ENCODE results near the gene HSPA9. TPM values are rescaled to one million over a fixed set of nuclear protein-coding genes. Genes with fewer than 3 reads are reported as not detected.

HSPA9 gene
- total and polyA plus RNA-seq, 10 of the 15 experiments (the other 5 are each of a cell fraction or from before 2014, with no cell fraction given), result 145 to 455 (median 343) TPM

GRCh38 chr5:138616508-138616907 is 41.3 kb upstream of the HSPA9 start (continued):
- TF ChIP-seq SREBF1 (IDR thresholded peaks at IDR 0.05; ENCODE audit: low read length) (no peak), MYC (IDR thresholded peaks at IDR 0.05; ENCODE audit: insufficient read depth, insufficient read length, insufficient replicate concordance, low read length, severe bottlenecking) (no peak), HDAC6 (IDR thresholded peaks at IDR 0.05; ENCODE audit: unreplicated experiment) (no peak), USF1 (IDR thresholded peaks at IDR 0.05; ENCODE audit: borderline replicate concordance, extremely low read length, insufficient read depth, low read depth, low read length) (no peak), JUND (IDR thresholded peaks at IDR 0.05; ENCODE audit: low read depth, low read length) (no peak)
- TF ChIP-seq, protein P1, sequence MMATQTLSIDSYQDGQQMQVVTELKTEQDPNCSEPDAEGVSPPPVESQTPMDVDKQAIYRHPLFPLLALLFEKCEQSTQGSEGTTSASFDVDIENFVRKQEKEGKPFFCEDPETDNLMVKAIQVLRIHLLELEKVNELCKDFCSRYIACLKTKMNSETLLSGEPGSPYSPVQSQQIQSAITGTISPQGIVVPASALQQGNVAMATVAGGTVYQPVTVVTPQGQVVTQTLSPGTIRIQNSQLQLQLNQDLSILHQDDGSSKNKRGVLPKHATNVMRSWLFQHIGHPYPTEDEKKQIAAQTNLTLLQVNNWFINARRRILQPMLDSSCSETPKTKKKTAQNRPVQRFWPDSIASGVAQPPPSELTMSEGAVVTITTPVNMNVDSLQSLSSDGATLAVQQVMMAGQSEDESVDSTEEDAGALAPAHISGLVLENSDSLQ (IDR thresholded peaks at IDR 0.05), result no peak
- TF ChIP-seq, protein P2, sequence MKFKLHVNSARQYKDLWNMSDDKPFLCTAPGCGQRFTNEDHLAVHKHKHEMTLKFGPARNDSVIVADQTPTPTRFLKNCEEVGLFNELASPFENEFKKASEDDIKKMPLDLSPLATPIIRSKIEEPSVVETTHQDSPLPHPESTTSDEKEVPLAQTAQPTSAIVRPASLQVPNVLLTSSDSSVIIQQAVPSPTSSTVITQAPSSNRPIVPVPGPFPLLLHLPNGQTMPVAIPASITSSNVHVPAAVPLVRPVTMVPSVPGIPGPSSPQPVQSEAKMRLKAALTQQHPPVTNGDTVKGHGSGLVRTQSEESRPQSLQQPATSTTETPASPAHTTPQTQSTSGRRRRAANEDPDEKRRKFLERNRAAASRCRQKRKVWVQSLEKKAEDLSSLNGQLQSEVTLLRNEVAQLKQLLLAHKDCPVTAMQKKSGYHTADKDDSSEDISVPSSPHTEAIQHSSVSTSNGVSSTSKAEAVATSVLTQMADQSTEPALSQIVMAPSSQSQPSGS (IDR thresholded peaks at IDR 0.05; ENCODE audit: low read length), result no peak

GRCh38 chr5:138615461-138615860 is 40.3 kb upstream of the HSPA9 start:
- DNase-seq (ENCODE audit: low read depth, low spot score), result no peak
- ChIA-PET CTCF (interaction anchor here (0.8 to 1.5 kb wide), 4 partner anchors 10 to 36 kb away, joined by 3 to 5 read pairs (median 4); no protein-coding TSS in a partner anchor), SMC1A (ENCODE audit: uncharacterized antibody, unreplicated experiment) (interaction anchor here (2.1 kb wide), 1 partner anchor 11 kb away, joined by 8 read pairs; no protein-coding TSS in a partner anchor), POLR2A (interaction anchor here (0.8 kb wide), 1 partner anchor 11 kb away, joined by 5 read pairs; no protein-coding TSS in a partner anchor), RAD21 (ENCODE audit: unreplicated experiment) (interaction anchor here (0.6 kb wide), 1 partner anchor 956 kb away, joined by 4 read pairs; no protein-coding TSS in a partner anchor)
- no peak for FAIRE-seq
- H3K27ac ChIP-seq (ENCODE audit: control insufficient read depth, insufficient read depth), result no peak overlapping the region
- H3K4me2 ChIP-seq (ENCODE audit: control insufficient read depth, insufficient read depth), result no peak overlapping the region
- no peaks in the 10 kb centered on the region for H3K27me3 ChIP-seq (replicated peaks in 1 of 2; ENCODE audit: control insufficient read depth in 2 of 2, insufficient read depth in 2 of 2, low read length in 1 of 2)
- in situ Hi-C loops (cut with MboI), result no loop called here
- no peaks in the 10 kb centered on the region for H3K36me3 ChIP-seq (ENCODE audit: control insufficient read depth in 2 of 2, insufficient read depth in 2 of 2, low read length in 1 of 2)
- no peak overlapping the region for H3K9ac ChIP-seq (ENCODE audit: control insufficient read depth, insufficient read depth, low read length)
- H3K4me1 ChIP-seq (ENCODE audit: control insufficient read depth, insufficient read depth, low read length), result peaks cover 6% of the 10 kb centered on the region; the same call in 1 of the 2 replicates
- no peaks in the 10 kb centered on the region for H3K9me3 ChIP-seq (replicated peaks; ENCODE audit: control insufficient read depth, insufficient read depth, low read length)
- no peaks in the 10 kb centered on the region for H3K79me2 ChIP-seq (ENCODE audit: control insufficient read depth, insufficient read depth, low read length)
- no TSS peak for BruUV-seq (replicated peaks)
- 40% methylated on average over 3 of the region's 3 CpGs for WGBS (ENCODE audit: insufficient coverage, insufficient replicate concordance, low lambda C conversion rate, missing lambda C conversion rate)
- intact Hi-C loops (cut with micrococcal nuclease; ENCODE audit: unreplicated experiment), result no loop called here
- H4K20me1 ChIP-seq (ENCODE audit: control insufficient read depth, insufficient read depth), result no peaks in the 10 kb centered on the region
- ATAC-seq, result no peak
- no peak overlapping the region for H3K4me3 ChIP-seq
- no peak overlapping the region for H2AFZ ChIP-seq (ENCODE audit: control insufficient read depth, low read depth, low read length)
- TF ChIP-seq SMAD1 (IDR thresholded peaks at IDR 0.05; ENCODE audit: low read depth, partially characterized antibody), result no peak
- no peak for TF ChIP-seq TBL1XR1 (IDR thresholded peaks at IDR 0.05; ENCODE audit: low read depth, low read length)
- no peak for TF ChIP-seq IRF4 (IDR thresholded peaks at IDR 0.05; ENCODE audit: low read depth, low read length)
- no peak for TF ChIP-seq TCF7 (IDR thresholded peaks at IDR 0.05; ENCODE audit: borderline replicate concordance)
- TF ChIP-seq, protein P3, sequence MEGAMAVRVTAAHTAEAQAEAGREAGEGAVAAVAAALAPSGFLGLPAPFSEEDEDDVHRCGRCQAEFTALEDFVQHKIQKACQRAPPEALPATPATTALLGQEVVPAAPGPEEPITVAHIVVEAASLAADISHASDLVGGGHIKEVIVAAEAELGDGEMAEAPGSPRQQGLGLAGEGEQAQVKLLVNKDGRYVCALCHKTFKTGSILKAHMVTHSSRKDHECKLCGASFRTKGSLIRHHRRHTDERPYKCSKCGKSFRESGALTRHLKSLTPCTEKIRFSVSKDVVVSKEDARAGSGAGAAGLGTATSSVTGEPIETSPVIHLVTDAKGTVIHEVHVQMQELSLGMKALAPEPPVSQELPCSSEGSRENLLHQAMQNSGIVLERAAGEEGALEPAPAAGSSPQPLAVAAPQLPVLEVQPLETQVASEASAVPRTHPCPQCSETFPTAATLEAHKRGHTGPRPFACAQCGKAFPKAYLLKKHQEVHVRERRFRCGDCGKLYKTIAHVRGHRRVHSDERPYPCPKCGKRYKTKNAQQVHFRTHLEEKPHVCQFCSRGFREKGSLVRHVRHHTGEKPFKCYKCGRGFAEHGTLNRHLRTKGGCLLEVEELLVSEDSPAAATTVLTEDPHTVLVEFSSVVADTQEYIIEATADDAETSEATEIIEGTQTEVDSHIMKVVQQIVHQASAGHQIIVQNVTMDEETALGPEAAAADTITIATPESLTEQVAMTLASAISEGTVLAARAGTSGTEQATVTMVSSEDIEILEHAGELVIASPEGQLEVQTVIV (IDR thresholded peaks at IDR 0.05; ENCODE audit: borderline replicate concordance, partially characterized antibody), result no peak
- no peak for TF ChIP-seq KLF5 (IDR thresholded peaks at IDR 0.05; ENCODE audit: partially characterized antibody)
- TF ChIP-seq PBX3 (IDR thresholded peaks at IDR 0.05; ENCODE audit: insufficient replicate concordance, low read depth, low read length), result no peak
- no peak for TF ChIP-seq CEBPB (IDR thresholded peaks at IDR 0.05; ENCODE audit: borderline replicate concordance in 1 of 2, low read depth in 2 of 2, low read length in 2 of 2)
